ENCODE results near the gene CYRIA. TPM values are rescaled to one million over a fixed set of nuclear protein-coding genes. Genes with fewer than 3 reads are reported as not detected.

The CYRIA gene
- total RNA-seq, 1 experiment from 2014 or later = not detected

DNA sequence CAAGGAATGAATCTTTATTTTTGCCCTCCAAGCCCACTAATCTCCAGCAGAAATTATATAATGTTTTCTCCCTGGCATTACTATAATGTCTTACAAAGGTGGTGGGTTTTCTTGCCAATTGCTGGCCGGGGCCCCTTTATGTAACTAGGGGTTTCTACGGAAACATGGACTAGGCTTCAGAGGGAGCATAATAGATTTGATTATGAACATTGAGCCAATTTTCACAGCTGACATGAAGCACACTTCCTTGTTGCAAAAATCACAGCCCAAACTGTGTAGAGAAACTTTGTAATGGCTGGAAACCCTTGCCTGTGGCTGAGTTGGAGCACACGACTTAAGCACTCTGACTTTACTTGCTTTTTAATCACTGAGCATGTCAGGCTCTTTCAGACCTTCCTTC, 3.8 kb upstream of the CYRIA start:
- no peak for DNase-seq (ENCODE audit: low spot score)

DNA sequence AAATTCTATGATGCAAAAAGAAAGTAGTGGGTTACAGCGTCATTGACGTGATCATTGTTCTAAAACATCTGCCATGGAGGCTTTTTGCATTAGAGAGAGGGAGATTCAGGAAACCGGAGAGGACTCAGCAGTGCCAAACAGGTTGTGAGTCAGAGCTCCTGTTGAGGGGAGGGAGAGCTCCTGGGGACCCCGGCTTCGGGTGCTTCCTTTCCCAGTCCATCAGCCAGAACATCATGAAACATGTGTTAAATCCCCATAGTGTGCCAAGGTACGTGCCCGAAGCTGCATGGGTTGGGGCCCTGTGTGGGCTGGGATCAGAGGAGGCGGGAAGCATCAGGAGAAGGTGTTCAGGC, 791 bp upstream of the CYRIA start:
- DNase-seq (ENCODE audit: low spot score) = no peak

DNA sequence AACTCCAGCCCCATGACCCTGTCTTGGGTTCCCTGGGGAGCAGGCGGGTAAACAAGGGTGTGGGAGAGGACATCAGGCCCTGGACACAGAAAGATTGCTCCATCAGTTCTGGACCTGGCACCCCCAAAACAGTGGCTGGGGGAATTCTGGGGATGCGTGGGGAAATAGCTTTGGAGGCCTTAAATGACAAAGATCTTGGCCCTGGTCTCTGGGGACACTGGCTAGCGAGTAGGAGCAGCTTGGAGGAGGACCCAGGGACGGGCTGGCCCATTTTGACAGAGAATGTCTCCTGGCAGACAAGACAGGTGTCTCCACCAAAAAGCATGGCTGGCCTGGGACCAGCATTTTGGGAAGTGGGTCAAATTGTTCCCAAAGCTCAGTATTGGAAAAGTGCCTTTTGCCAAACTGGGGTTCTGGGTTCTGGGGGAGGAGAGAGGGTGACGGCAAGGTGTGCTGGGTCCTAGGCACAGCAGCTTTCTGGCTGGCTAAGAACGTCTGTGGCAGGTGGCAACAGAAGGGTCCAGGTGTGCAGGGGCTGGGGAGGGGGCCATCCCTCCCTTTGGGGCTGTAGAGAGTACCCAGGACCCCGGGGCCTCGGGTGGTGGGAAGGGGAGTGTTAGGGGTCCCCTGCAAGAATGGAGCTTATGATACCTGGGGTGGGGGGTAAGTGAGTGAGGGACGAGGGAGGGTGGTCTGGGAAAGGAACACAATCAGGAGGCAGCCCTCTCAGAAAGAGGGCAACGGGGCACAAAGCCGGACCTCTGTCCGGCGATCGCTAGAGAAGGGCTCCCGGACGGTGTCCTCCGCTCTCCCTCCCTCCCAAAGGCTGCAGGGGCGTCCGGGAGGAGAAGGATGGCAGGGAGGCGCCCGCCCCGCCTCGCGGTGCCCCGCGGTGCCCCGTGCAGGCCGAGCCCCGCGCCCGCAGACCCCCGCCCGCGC, 556 bp downstream of the CYRIA start:
- no peak for DNase-seq (ENCODE audit: low spot score)

DNA sequence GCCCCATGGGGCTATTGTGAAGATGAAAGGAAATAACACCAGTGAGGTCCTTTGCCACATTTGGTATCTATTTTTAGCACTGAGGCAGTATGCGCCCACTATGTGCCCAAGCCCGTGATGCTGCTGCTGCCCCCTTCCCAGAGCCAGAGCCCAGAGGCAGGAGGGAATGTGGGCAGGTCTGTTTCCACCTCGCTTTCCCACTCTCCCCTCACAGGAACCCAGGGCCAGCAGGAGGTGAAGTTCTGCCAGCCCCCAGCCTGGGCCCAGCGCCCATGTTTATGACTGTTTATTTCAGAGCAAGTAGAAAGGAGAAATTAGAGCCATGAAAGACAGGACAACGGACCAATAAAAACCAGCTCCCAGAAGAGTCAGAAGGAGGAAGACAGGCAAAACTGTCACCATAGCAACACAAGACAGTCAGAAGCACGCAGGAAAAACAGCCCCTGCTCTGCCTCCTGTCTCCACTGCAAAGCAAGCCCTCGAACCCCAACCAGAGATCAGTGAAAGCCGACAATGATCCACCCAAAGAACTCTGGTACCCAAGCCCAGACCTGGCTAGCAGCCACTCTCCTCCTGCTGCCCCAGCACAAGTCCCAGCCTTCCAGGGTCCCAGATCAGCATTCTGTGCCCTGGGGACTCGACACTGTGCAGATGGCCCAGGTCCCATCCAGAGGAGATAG, 1.4 kb downstream of the CYRIA start:
- no peak for DNase-seq (ENCODE audit: low spot score)

DNA sequence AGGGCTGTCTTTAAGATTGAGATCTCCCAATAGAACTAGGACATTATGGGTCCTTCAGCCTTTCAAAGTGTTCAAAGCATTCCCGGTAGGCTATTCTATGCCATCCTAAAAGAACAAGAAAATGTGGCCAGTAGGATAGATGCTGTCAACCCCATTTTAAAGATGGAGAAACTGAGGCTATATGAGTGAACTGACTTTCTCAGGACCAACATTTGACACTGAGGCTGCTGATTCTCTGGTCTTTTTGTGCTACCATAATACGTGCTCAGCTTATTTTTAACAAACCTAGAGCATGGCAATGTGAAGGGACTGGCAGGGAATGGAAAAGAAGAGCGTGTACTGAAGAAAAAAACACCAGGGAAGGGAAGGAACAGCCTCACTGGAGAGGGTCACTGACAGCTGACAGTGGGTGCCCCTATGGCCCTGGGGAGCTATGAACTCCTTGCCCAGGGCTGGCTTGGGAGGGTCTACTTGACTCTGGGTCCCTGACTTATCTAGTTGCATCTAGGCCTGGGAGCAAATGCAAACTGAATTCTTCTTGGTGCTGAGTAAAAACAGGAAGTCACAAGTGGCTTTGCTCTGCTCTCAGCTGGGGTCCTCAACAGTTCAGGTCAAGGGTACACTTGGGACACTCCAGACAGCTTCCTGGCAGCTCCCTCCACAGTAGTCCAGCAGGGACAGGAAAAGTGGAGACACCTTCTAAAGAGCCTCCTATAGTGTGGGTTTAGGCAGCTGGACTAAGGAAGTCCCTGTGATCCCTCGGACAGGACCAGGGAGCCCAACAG, 2.3 kb downstream of the CYRIA start:
- DNase-seq (ENCODE audit: low spot score) = no peak

DNA sequence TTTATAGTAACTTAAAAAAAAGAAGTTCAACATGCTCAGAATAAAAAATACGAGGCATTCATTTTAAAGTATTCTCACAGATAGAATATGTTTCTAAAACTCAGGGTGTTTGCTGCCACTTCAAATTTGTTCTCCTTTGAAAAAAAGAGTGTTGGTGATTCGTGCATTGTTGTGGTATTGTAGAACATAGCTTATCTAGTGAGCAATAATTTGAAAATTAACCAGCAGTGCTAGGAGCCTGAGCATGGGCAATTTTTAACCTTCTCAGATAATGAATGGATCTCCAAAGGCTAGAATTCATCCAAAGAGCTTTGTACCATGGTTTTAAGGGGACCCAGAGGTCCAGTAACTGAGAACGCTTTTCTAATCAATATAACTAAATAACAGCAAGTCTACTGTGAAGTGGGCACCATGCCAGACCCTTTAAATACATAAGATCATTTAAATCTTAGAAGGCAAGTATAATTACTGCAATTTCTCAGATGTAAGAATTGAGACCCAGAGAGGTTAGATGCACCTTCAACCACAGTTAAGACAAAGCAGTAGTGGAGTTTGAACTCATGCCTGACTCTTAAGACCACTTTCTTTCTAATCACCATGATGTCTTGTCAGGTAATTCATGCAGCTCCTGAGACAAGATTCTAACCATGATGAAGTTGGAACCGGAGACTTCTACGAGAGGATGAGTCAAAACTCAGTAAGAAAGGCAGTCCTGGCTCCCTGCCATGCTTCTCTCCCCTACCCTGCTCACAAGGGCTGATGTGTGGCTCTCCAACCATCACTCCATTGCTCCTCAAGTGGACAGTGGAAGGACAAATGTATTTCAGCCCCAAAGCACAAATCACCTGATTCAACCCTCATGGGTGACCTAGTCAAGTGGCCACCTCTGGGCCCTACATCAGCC, 3.4 kb downstream of the CYRIA start:
- no peak for DNase-seq (ENCODE audit: low spot score)

DNA sequence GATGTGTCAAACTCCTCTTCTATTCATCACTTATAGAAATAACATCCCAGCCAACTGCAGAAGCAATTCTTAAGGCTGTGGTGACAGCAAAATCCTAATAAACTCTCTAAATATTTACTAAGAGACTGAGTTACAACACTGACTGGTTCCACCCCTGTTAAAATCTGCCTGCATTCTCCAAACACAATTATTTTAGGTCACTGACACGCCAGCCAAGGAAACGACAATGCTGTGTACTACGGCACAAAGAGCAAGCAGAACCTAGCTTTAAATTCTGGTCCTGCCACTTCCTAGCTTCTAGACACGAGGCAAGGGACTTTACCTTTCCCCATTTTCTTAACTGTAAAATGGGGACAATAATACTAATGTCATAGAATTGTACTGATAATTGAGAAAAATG, 4.1 kb downstream of the CYRIA start:
- no peak for DNase-seq (ENCODE audit: low spot score)

DNA sequence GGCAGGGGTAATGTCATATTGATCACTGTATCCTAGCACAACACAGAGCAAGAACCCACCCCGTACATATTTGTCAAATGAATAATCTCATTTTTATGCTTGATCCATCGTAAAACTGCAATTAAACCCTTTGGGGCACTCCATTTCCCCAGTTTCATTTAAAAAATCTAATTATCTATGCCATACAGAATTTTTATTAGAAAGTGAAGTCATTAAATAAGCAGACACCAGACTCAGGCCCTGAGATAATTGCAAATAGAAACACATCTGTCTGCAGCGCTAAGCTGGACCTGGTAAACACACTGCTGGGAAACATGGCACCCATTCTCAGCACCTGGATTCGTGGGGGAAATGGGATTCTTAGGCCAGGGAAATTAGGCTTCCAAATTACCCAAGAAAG, 5.1 kb downstream of the CYRIA start:
- DNase-seq (ENCODE audit: low spot score) = no peak

DNA sequence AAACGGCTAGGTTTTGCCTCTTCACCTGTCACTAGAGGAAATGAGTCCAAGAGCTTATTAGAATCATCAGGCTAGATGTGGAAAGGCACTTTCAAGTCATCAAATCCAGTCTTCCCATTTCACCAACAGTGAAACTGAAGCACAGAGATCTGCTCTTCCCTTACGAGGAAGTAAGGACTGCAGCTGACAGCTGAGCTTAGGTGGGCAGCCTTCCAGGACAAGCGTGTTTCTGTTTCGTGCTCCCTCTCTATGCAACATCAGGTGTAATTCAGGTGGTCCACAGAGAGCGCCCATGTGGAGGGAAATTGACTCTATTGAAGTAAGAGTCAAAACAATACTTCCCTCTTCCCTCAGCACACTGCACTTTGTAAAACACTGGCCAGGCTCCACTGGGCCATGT, 5.5 kb downstream of the CYRIA start:
- DNase-seq (ENCODE audit: low spot score) = no peak

DNA sequence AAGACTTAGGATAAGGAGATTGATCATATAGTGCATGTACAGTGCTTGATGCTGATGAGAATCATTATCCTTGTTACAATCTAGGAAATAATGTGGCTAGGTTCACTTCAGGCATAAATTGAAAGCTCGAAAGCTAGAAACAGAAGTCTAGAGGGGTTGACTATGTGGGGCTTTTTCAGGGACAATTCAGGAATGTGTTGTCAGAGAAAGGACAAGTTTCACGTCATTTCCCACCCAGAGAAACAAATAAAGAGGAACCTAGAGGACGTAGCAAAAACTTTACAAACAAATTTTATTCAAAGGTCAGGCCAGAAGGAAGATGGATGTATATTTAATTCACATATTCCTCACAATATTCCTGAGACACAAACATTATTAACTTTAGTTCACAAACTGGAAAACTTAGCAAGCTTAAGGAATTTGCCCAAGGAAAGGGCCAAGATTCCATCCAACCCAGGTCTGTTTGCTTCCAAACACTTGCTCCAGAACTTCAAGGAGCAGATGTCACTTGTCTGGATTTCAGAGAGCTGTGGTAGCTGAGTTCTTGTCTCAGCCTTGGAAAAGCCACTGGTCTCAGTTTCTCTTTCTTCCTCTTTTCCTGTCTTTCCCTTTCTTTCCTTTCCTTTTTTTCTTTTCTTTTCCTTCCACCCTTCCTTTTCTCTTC, 7.4 kb downstream of the CYRIA start:
- DNase-seq (ENCODE audit: low spot score) = no peak

DNA sequence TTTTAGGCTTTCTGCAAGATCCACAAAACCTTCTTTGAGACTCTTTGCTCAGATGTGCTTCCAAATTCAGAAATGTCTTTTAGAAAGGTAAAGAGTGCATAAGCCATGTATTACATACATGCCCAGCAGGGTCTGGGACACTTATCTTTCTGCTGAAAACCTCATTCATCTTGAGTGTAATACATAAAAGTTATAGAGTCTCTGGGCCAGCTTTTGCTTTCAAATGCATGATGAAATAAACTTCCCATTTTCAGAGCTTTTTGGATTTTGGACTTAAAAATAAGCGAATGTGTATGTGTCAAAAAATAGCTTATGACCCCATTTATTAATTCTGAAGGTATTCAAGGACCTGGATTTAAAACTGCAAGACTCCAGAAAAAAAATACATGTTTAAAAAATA, 8.0 kb downstream of the CYRIA start:
- DNase-seq (ENCODE audit: low spot score) = no peak

DNA sequence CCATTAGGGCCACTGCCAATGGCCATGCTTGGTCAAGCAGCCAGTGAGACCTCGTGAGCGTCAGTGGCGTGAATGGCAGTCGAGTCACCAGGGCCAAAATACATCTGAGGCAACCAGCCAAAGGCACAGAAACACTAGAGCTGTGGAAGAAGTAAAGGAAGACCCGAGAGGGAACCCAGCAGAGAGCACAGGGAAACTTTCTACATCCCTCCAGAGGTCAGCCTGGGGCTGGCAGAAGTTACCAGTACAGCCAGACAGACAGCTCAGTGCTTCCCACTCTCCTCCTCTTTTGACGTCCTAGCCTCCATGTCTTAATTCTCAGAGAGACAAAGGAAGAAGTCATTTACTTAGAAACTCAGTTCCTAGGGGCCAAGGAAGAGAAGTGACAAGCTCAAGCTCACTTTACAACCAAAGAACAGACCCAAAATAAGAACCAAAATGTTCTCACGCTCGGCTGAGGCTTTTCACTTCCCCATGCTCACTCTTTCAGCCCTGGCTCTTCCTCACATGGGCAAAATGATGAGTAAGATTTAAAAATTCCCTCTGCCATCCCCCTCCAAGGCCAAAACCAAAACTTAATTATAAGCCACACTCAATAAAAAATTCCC, 8.7 kb downstream of the CYRIA start:
- DNase-seq (ENCODE audit: low spot score) = no peak

DNA sequence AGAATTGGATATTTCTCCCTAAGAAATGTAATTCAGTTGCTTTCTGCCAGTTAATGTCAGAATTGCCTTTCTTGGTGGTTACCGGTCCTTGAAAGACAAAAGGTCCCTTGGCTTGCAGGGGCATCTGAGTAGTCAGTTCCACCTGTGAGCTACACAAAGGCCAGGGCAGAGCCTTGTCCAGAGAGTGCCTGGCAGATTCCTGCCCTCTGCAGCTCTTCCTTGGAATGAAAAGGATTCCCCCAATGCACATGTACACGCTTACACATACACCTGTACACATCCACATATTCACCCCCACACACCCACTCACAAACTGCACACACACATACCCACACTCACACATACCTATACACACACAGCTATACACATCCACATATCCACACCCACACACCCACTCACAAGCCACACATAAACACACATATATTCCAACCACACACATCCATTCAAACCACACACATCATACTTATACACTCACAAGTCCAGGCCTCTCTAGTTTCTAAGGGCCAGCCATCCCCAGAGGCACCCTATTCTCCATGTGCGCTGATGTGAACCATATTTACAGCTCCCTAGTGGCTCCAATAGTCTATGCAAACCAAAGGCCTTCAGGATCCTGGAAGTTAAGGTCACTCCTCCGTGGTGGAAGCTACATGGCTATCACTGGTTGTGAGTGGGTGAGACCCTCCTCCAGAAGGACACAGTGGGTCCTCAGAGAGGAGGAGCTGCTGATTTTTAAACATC, 9.6 kb downstream of the CYRIA start:
- no peak for DNase-seq (ENCODE audit: low spot score)

DNA sequence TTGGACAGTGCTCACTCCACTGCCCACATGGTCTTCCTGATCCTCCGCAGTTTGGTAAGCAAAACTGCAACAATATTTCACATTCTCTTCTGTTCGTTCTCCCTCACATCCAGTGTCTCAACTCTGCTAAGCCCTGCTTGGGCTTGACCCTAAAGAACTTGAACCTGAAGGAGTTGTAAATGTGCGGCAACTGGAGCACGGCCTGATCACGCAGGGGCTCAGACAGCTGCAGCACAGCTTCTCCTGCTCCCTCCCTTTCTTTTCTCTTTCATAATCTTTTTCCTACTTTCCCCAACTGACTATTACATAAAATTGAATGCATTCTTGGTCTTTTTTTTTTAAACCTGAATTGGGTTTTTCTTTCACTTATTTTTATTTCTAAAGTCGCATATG, 10.2 kb downstream of the CYRIA start:
- DNase-seq (ENCODE audit: low spot score) = no peak

DNA sequence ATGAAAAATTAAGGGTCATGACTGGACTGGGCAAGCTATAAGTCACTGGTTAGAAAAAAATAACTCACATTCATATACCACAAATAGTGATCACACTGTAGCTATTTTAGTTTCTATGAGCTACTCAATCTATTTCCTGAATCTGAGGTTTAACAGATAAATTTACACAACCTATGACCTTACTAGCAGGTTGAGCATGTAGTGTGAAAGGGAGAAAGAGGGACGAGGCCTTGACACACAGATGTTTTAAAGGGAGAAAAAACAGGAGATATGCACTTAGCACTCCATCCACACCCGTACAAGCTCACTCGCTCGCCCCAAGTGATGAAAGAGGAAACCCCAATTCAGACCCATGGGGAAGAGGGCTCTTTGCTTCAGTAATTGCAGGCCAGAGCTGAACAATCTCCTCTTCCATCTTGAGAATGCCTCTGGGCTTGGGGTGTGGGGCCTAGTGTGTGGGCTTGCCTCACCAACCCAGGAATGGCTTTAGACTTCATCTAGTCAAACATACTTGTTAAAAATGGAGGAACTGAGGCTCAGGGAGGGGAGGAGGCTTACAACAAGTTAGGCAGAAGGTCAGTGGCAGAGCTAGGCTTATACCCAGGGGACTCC, 10.7 kb downstream of the CYRIA start:
- no peak for DNase-seq (ENCODE audit: low spot score)

DNA sequence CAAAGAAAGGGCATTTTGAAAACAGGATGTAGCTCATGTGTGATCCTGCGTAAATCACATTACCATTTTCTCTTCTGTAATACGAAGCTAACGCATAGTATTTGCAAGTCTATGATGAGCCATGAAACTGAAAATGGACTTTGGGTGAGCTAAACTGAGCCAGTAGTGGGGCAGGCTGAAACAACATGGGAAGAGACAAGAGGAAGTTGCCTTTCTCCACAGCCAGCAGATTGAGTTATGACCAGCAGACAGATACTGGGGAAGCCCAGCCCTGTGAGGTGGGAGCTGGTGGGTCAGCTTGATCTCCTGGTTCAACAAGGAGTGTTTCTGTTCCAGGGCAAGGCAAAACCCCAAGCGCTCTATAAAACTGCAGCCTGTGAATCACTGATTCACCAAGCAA, 11.8 kb downstream of the CYRIA start:
- DNase-seq (ENCODE audit: low spot score) = no peak

DNA sequence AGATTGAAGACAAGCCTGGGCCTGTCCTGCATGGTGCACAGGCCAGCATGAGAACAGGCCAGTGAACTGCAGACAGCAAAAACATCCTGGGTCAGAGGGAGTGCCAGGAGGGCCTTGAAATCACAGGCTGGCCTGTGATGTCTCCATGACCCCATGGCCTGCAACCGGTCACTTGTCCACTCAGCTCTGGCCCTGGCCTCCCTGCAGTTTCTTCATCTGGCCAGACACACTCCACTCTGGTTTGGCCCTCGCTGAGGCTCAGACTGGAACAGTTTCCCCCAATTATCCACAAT, 12.6 kb downstream of the CYRIA start:
- DNase-seq (ENCODE audit: low spot score) = no peak

DNA sequence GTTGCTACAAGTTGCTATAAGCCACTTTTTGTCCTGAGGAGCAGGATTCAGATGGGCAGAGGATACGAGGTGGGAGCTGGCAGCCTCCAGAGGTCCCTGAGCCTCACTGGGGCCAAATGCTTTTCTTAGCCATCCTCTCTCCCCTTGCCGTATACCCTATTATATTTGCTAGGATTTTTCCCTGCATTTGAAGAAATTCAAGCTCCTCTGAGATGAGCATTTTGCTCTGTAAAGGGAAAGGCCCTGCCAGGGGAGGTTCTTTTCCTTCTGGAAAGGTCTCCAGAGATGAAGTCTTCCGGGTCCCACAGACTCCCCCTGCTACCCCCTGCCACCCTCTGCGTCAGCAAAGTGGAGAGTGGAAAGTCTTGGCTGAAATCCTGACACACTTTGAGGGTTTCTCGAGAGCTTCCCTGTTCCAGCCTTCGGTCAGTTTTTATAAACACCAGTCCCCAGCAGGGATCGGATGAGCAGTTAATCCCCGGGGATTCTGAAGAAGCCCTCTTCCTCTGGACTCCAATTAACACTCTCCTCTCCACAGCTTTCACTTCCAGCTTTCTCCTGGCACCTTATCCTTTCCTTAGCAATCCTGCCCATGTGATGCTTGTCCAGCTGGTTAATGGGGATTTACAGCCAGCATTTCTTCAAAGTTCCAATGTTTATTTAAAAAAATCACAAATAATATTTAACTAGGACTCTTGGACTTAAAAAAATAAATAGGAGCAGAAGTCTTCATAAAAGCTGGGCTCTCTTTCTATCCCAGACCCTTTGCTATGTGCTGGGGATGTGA, 13.1 kb downstream of the CYRIA start:
- DNase-seq (ENCODE audit: low spot score) = no peak

All from HT-29 (cell line).